CD4-positive, alpha-beta memory T cell (primary cell): ENCODE data around the gene KCNQ1. TPM values are rescaled to one million over a fixed set of nuclear protein-coding genes. Genes with fewer than 3 reads are reported as not detected.

Experiments used
- CTCF ChIA-PET: fragments of 350-600 bp; sonication (Branson Sonifier 250); formaldehyde crosslinking; loops from one replicate; lab custom pipeline; 2021; ENCODE audit warnings: inconsistent platforms; ENCODE audit not compliant: partially characterized antibody; lab: Charles Lee
- POLR2A ChIA-PET: fragments of 350-600 bp; sonication (Branson Sonifier 250); formaldehyde crosslinking; loops from one replicate; lab custom pipeline; 2021; ENCODE audit not compliant: partially characterized antibody; lab: Charles Lee
- DNase-seq, 5 donors: peaks; one replicate each; pipeline versions ENCODE4 v3.0.0 to v3.0.0-alpha.2; 2020 to 2022; ENCODE audit warnings: mixed read lengths in 1 of 5
- H3K27ac ChIP-seq: one replicate; pipeline ENCODE4 v1.7.0; 2013; ENCODE audit warnings: low read depth, low read length
- H3K27me3 ChIP-seq: 2 replicates; pipeline ENCODE4 v1.7.0; 2013; ENCODE audit warnings: mild to moderate bottlenecking, low read length, moderate library complexity; ENCODE audit not compliant: insufficient read depth
- H3K36me3 ChIP-seq: 2 replicates; pipeline ENCODE4 v1.7.0; 2013; ENCODE audit warnings: mild to moderate bottlenecking, low read length, moderate library complexity; ENCODE audit not compliant: insufficient read depth
- H3K4me1 ChIP-seq: 2 replicates; pipeline ENCODE4 v1.7.0; 2013; ENCODE audit warnings: mild to moderate bottlenecking, low read length, moderate library complexity; ENCODE audit not compliant: insufficient read depth
- H3K4me3 ChIP-seq, 2 donors: one replicate each; pipeline ENCODE4 v1.7.0; 2013; ENCODE audit warnings: low read length in 2 of 2, mild to moderate bottlenecking in 1 of 2
- H3K9me3 ChIP-seq, 2 donors: one replicate each; pipeline ENCODE4 v1.7.0; 2013; ENCODE audit warnings: low read length in 2 of 2, control low read depth in 1 of 2; ENCODE audit not compliant: control insufficient read depth in 1 of 2
- H3K27ac Mint-ChIP-seq, 7 donors: one replicate each; pipeline ENCODE4 v1.8.0; 2020 to 2021; ENCODE audit warnings: mixed read lengths in 7 of 7, mild to moderate bottlenecking in 6 of 7, inconsistent platforms in 3 of 7, moderate library complexity in 3 of 7
- H3K27me3 Mint-ChIP-seq, 2 donors: one replicate each; pipeline ENCODE4 v1.8.0; 2020 to 2021; ENCODE audit warnings: mixed read lengths in 2 of 2
- H3K36me3 Mint-ChIP-seq, 2 donors: one replicate each; pipeline ENCODE4 v1.8.0; 2020 to 2021; ENCODE audit warnings: mixed read lengths in 2 of 2, inconsistent platforms in 1 of 2, mild to moderate bottlenecking in 1 of 2
- H3K4me1 Mint-ChIP-seq, 4 donors: one replicate each; pipeline ENCODE4 v1.8.0; 2020 to 2021; ENCODE audit warnings: mixed read lengths in 4 of 4, mild to moderate bottlenecking in 1 of 4
- H3K4me3 Mint-ChIP-seq, 8 donors: one replicate each; pipeline ENCODE4 v1.8.0; 2020 to 2021; ENCODE audit warnings: mixed read lengths in 8 of 8, mild to moderate bottlenecking in 7 of 8, moderate library complexity in 6 of 8, inconsistent platforms in 3 of 8
- H3K9me3 Mint-ChIP-seq, 8 donors: one replicate each; pipeline ENCODE4 v1.8.0; 2020 to 2021; ENCODE audit warnings: mixed read lengths in 8 of 8, mild to moderate bottlenecking in 5 of 8, inconsistent platforms in 3 of 8, moderate library complexity in 1 of 8
- intact Hi-C: fragments of 100-400 bp; cut with micrococcal nuclease; formaldehyde crosslinking; loops from one replicate; pipeline ENCODE4 v1.15.1; 2023
- polyA plus RNA-seq, 2 donors: library from polyadenylated mRNA; unstranded; fragments of 300-500 nt; fragmentation: Illumina TruSeq; gene quantifications; one replicate each; pipeline ENCODE4 v1.2.3, GENCODE V29; 2021
- total RNA-seq, 2 experiments: library from RNA; stranded (reverse); gene quantifications; one replicate each; pipeline ENCODE4 v1.2.3, GENCODE V29; 2021

KCNQ1 gene
- total and polyA plus RNA-seq, 4 experiments from 2014 or later: 5.4 to 21.7 (median 21.5) TPM

DNA sequence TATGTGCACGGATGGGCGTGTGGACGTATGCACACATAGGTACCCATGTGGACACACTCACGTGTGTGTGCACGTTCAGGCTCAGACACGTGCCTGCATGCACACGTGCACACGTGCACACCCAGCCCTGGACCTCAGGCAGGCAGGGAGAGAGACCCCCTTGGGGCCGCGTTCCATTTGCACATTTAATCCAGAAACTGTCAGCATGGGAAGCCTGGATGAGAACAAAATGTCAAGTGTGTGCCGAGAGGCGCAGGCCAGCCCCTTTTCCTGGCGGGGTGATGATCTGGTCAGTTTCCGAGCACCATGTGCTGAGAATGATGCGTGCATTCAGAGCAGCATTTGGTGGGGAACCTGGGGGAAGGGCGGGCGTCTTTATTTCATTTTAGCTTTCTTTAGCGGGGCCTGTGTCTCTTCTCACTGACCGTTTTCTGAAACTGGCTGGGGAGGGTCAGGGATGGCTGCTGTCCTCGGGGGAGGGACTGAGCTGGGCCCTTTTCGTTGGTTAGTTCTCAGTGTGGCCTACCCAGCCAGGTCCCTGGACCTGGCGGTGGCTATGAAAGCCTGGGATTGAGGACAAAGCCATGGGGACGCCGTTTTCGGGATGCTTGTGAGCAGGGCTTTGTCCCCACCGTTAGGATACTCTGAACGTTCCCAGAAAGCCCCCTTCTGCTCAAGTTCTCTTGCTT is 96.3 kb downstream of the KCNQ1 start:
- H3K9me3 Mint-ChIP-seq: no peaks in the 10 kb centered on the region
- Histone ChIP-seq H3K9me3 (no peaks in the 10 kb centered on the region), H3K27ac (no peak overlapping the region), H3K36me3 (no peaks in the 10 kb centered on the region), H3K27me3 (no peaks in the 10 kb centered on the region), H3K4me1 (no peaks in the 10 kb centered on the region), H3K4me3 (no peak overlapping the region)
- intact Hi-C loops: no loop called here
- POLR2A ChIA-PET: interaction anchor here (0.9 kb wide), 1 partner anchor 346 kb away, joined by 3 read pairs; no protein-coding TSS in a partner anchor
- no peak overlapping the region for H3K4me3 Mint-ChIP-seq
- DNase-seq: no peak
- H3K36me3 Mint-ChIP-seq: no peaks in the 10 kb centered on the region
- peak overlapping the region in 1 of 7 donors; percentile 72 for H3K27ac Mint-ChIP-seq
- no peaks in the 10 kb centered on the region for H3K27me3 Mint-ChIP-seq
- peaks cover 4 to 20% (median 9%) of the 10 kb centered on the region in 4 donors for H3K4me1 Mint-ChIP-seq
- CTCF ChIA-PET: interaction anchor here (1.3 kb wide), 1 partner anchor 10 kb away, joined by 4 read pairs; no protein-coding TSS in a partner anchor

DNA sequence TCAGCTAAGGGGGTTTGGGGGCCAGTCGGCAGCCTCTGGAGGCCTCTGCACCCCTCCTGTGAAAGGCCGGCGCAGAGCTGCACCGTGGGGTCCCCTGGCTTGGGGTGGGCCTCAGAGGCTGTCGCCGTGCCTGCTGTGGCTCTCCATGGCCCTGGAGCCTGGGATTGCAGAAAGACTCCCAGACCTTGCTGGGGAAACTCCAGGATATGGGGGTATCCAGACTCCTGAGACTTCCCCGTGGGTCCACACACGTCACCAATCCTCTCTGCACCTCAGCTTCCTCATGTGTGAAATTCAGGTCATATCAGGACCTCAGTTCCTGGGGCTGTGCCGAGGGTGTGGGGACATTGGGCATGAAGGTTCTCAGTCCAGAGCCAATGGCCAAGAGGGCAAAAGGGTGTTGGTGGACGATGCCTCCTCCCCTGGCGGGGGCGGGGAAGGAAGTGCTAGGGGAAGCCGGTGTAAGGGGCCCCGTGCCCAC is 97.1 kb downstream of the KCNQ1 start:
- Mint-ChIP-seq H3K4me3 (no peak overlapping the region), H3K4me1 (peaks cover 4 to 20% (median 10%) of the 10 kb centered on the region in 4 donors), H3K27ac (no peak overlapping the region), H3K27me3 (no peaks in the 10 kb centered on the region), H3K36me3 (no peaks in the 10 kb centered on the region), H3K9me3 (no peaks in the 10 kb centered on the region)
- DNase-seq: no peak
- ChIA-PET CTCF (interaction anchor here (1.3 kb wide), 1 partner anchor 11 kb away, joined by 4 read pairs; no protein-coding TSS in a partner anchor), POLR2A (no interaction called here)
- Histone ChIP-seq H3K27ac (no peak overlapping the region), H3K36me3 (no peaks in the 10 kb centered on the region), H3K27me3 (no peaks in the 10 kb centered on the region), H3K4me1 (no peaks in the 10 kb centered on the region), H3K9me3 (no peaks in the 10 kb centered on the region), H3K4me3 (no peak overlapping the region)
- intact Hi-C loops: no loop called here

DNA sequence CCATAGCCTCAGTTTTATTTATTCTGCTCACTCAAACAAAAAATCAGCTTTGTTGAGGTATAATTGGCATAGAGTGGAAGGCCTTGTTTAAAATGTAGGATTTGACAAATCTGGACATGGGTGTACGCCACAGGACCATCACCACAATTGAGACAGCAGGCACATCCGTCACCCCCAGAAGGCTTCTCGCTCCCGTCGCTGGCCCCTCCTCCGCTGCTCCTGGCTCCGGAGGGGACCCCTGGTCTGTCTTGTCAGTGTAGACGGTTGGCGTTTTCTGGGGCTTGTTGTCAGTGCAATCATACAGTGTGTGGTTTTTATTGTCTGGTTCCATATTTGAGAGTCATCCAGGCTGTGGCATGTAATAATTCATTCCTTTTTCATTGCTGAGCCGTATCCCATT is 97.6 kb downstream of the KCNQ1 start:
- POLR2A ChIA-PET: no interaction called here
- H3K27ac Mint-ChIP-seq: no peak overlapping the region
- no peak overlapping the region for H3K4me3 Mint-ChIP-seq

DNA sequence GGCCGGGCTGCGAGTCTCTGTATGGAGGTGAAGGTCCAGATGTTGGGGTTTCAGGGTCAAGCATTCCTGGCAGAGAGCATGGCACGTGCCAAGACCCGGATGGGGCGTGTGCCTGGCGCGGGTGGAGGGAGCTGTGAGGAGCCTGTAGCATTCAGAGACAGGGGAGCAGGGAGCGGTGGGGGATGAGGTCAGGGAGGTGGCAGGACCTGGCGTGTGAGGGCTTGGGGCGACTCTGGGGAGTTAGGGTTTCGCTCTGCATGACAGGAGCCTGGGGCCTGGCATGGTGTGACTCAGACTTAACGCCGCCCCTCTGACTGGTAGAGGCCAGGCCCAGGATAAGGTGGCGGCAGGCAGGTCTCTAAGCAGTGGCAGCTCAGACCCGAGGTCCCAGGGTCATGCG is 103.0 kb downstream of the KCNQ1 start:
- DNase-seq: no peak
- no peaks in the 10 kb centered on the region for H3K4me1 ChIP-seq
- no peaks in the 10 kb centered on the region for H3K9me3 Mint-ChIP-seq
- no peaks in the 10 kb centered on the region for H3K27me3 ChIP-seq
- H3K9me3 ChIP-seq: no peaks in the 10 kb centered on the region
- peaks cover 0 to 4% of the 10 kb centered on the region in 2 donors for H3K36me3 Mint-ChIP-seq
- CTCF ChIA-PET: interaction anchor here (1.3 kb wide), 1 partner anchor 17 kb away, joined by 3 read pairs; no protein-coding TSS in a partner anchor
- H3K27me3 Mint-ChIP-seq: no peaks in the 10 kb centered on the region
- H3K4me3 ChIP-seq: no peak overlapping the region
- intact Hi-C loops: no loop called here
- no peaks in the 10 kb centered on the region for H3K36me3 ChIP-seq
- no peak overlapping the region for H3K4me3 Mint-ChIP-seq
- POLR2A ChIA-PET: no interaction called here
- H3K4me1 Mint-ChIP-seq: peaks cover 11 to 22% (median 14%) of the 10 kb centered on the region in 4 donors
- no peak overlapping the region for H3K27ac Mint-ChIP-seq
- no peak overlapping the region for H3K27ac ChIP-seq

More for the DNA sequence above, 97.6 kb downstream of the KCNQ1 start:
- H3K27me3 Mint-ChIP-seq: no peaks in the 10 kb centered on the region
- Histone ChIP-seq H3K9me3 (no peaks in the 10 kb centered on the region), H3K4me3 (no peak overlapping the region), H3K4me1 (no peaks in the 10 kb centered on the region), H3K27ac (no peak overlapping the region), H3K27me3 (no peaks in the 10 kb centered on the region), H3K36me3 (no peaks in the 10 kb centered on the region)
- H3K4me1 Mint-ChIP-seq: peaks cover 4 to 20% (median 10%) of the 10 kb centered on the region in 4 donors
- no peaks in the 10 kb centered on the region for H3K9me3 Mint-ChIP-seq
- intact Hi-C loops: no loop called here
- no peak for DNase-seq
- no peaks in the 10 kb centered on the region for H3K36me3 Mint-ChIP-seq
- CTCF ChIA-PET: interaction anchor here (1.3 kb wide), 1 partner anchor 11 kb away, joined by 4 read pairs; no protein-coding TSS in a partner anchor

DNA sequence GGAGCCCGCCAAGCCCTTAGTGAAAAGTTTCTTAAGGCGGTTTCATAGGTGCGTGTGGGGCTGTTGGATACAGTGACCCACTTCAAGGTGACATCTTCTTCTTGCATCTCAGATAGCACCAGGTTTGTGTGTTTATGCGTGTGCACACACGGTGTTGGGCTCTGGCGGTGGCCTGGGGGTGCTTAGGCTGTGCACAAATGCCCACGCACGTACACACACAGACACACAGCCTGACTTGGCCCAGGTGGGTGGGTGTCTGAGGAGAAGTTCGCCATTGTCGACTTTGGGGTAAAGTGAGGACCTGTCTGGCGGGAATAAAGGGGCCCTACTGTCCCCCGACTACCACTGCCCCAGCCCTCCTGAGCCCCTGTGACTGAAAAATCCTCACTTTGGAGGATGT is 103.8 kb downstream of the KCNQ1 start:
- CTCF ChIA-PET: no interaction called here
- Mint-ChIP-seq H3K27me3 (no peaks in the 10 kb centered on the region), H3K4me3 (no peak overlapping the region)

DNA sequence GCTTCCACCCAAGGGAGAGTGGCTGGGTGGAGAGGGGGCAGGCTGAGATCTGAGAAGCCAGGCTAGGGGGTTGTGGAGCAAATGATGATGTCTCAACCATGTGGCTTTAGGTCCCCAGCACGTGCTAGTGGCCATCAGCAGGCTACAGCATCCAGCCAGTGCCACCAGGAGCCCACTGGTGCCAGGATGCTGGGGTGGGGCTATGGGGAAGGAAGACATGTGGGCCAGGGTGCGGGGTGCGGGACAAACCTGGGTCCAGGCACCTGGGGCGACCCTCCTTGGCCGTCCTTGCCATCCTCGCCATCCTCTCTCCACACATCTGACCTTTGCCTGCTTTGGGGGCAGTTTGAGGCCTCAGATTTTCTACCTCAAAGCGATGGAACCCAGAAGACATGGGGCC is 104.3 kb downstream of the KCNQ1 start:
- H3K27ac ChIP-seq: no peak overlapping the region
- no peak for DNase-seq
- no peaks in the 10 kb centered on the region for H3K4me1 ChIP-seq
- no peaks in the 10 kb centered on the region for H3K36me3 ChIP-seq
- H3K27me3 ChIP-seq: no peaks in the 10 kb centered on the region
- Mint-ChIP-seq H3K4me3 (no peak overlapping the region), H3K4me1 (peaks cover 10 to 20% (median 12%) of the 10 kb centered on the region in 4 donors), H3K36me3 (peaks cover 0 to 4% of the 10 kb centered on the region in 2 donors), H3K27ac (no peak overlapping the region), H3K27me3 (no peaks in the 10 kb centered on the region), H3K9me3 (no peaks in the 10 kb centered on the region)
- intact Hi-C loops: no loop called here
- ChIA-PET CTCF (no interaction called here), POLR2A (no interaction called here)
- H3K9me3 ChIP-seq: no peaks in the 10 kb centered on the region
- H3K4me3 ChIP-seq: no peak overlapping the region

More for the DNA sequence above, 103.8 kb downstream of the KCNQ1 start:
- Histone ChIP-seq H3K4me1 (no peaks in the 10 kb centered on the region), H3K27me3 (no peaks in the 10 kb centered on the region), H3K9me3 (no peaks in the 10 kb centered on the region), H3K27ac (no peak overlapping the region), H3K36me3 (no peaks in the 10 kb centered on the region), H3K4me3 (no peak overlapping the region)
- Mint-ChIP-seq H3K36me3 (peaks cover 0 to 4% of the 10 kb centered on the region in 2 donors), H3K4me1 (peaks cover 10 to 20% (median 12%) of the 10 kb centered on the region in 4 donors), H3K27ac (no peak overlapping the region), H3K9me3 (no peaks in the 10 kb centered on the region)
- intact Hi-C loops: no loop called here
- POLR2A ChIA-PET: no interaction called here
- DNase-seq: no peak

DNA sequence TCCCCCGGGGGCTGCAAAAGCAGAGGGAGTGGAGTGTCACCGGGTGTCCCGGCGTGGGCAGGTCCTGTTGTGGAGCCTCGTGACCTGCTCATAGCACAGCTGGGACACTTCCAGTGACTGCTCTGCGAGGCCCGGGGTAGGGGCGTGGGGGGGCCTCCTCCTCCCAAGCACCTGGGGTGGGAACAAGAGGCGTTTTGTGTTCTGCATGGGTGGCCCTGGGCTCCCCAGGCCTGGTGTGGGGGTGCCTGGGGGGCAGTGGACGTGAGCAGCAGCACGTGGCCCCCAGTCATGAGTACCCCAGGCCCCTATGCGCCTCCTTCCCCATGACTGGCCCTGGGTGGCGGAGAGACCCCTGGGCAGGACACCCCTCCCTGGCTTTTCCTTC is 104.7 kb downstream of the KCNQ1 start:
- H3K9me3 Mint-ChIP-seq: no peaks in the 10 kb centered on the region
- H3K4me1 Mint-ChIP-seq: peaks cover 10 to 20% (median 12%) of the 10 kb centered on the region in 4 donors
- no peak overlapping the region for H3K27ac ChIP-seq
- no peak overlapping the region for H3K27ac Mint-ChIP-seq
- no peaks in the 10 kb centered on the region for H3K9me3 ChIP-seq
- H3K4me1 ChIP-seq: no peaks in the 10 kb centered on the region
- CTCF ChIA-PET: no interaction called here
- no peaks in the 10 kb centered on the region for H3K27me3 Mint-ChIP-seq
- POLR2A ChIA-PET: no interaction called here
- H3K36me3 ChIP-seq: no peaks in the 10 kb centered on the region
- H3K27me3 ChIP-seq: no peaks in the 10 kb centered on the region
- no peak for DNase-seq
- intact Hi-C loops: no loop called here
- no peak overlapping the region for H3K4me3 ChIP-seq
- H3K4me3 Mint-ChIP-seq: no peak overlapping the region
- H3K36me3 Mint-ChIP-seq: peaks cover 0 to 4% of the 10 kb centered on the region in 2 donors
